Measurements from ENCODE around the gene CACTIN.
"Not testable (repeated sequence)": the region's sequence is repeated elsewhere in the genome, so short reads cannot be mapped to it uniquely, and the experiment has no call there.

CACTIN gene

DNA sequence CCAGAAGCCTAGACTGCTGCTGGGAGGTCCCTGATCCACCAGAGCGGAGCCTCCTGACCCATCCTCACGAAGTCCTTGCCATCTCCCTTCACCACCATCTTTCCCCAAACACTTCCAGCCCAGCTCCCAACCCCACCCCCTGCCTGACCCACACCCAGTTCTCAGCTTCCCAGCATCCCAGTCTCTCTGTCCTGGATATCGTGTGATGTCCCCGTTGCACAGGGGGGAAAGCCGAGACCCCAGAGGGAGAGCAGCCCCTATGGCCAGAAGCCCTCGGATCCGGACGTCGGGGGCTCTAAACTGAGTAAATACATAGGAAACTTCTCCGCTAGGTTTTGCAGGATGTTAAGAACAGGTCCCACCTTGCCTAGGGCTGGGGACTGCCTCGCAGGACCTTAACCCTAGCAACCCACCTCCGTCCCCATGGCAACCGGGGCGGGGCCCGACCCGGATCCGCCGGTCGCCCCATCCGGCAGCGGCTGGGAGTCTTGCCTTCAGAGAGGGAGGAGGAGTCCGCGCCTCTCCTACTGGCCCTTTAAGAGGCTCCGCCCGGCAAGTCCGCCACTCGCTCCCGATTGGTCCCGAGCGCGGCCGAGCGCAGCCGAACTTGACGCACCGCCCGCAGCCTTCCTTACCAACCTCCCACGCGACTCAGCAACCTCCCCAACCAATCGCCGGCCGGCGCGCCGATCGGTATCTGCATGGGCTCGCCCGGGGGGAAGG lies 54.3 kb downstream of the CACTIN start:
- peak; percentile 99 for DNase-seq (ENCODE audit: low read depth, low spot score)

DNA sequence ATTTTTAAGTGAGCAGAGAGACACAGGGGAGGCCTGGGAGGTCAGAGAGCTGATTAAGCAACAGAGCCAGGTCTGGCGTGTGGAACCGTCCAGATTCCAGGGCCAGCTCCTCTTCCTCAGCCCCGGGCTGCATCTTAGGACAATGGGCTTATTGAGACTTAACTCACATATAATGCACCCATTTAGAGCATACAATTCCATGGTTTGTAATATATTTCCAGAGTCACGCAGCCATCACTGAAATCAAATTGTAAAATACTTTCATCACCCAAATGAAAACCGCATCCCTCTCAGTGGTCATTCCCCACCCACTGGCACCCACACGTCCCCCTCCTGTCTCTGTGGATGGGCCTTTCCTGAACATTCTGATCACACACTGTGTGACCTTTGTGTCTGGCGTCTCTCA lies 56.0 kb downstream of the CACTIN start:
- DNase-seq (ENCODE audit: low read depth, low spot score) = no peak

DNA sequence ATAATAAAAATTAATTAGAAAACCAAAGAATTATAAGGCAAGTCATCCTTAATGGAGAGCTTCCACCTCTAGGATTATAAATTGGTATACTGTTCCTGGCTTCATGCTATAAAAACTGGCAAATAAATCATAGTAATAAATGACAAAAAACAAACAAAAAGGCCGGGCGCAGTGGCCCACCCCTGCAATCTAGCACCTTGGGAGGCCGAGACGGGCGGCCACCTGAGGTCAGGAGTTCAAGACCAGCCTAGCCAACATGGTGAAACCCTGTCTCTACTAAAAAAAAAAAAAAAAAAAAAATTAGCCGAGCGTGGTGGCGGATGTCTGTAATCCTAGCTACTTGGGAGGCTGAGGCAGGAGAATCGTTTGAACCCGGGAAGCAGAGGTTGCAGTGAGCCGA lies 56.5 kb downstream of the CACTIN start:
- not testable (repeated sequence) for DNase-seq (ENCODE audit: low read depth, low spot score)

DNA sequence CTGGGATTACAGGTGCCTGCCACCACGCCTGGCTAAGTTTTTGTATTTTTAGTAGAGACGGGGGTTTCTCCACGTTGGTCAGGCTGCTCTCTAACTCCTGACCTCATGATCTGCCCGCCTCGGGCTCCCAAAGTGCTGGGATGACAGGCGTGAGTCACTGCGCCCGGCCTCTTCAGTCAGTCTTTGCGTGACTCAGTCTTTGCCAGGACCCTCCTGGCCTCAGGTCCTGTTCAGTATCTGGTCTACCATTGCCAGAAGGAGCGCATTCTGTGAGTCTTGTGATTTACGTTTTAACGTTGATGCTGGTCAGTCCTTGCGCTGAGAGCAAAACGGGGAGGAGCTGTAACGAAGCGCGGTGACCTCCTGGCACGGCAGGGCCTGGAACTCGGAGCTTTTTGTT lies 61.5 kb downstream of the CACTIN start:
- DNase-seq (ENCODE audit: low read depth, low spot score) = no peak

DNA sequence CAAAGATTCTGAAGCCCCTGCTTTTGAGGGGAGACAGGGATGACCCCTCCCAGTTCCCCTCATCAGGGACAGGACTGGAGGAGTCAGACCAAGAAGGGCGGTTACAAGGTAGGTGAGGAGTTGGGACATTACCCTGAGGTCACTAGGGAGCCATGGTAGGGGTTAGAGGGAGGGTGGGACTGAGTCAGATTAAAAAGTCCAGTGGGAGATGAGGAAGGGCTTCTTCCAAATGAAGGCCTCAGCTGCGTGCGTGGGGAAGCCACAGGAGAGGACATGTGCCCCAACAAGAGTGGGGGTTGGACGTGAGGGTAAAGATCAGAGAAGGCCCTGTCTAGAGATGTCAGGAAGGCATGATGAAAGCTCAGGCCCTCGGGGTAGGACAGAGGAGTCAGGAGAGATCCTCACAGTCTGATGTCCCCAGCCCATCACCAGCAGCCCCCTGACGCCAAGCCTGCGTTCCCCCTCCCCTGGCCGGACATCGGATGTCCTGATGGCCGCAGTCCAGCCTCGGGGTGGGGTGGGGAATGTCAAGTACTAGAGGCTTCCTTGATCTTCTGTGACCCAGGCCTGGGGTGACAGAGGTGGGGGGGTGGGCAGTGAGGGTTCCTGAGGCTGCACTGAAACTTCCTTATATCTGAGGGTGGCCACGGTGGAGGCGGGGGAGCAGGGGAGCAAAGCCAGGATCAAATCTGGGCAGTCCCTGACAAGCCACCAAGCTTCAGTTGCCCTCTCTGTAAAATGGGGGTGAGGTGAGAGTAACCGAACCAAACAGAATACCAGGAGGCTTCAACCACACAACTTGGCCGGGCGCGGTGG lies 62.7 kb downstream of the CACTIN start:
- no peak for DNase-seq (ENCODE audit: low read depth, low spot score)

Measured in activated naive CD8-positive, alpha-beta T cell treated with anti-CD3 and anti-CD28 coated beads, Interleukin-2, amount 50 U/mL, for 16 hours (primary cell).